GM21360 (cell line): ENCODE data around the gene NBEAL2.

Experiments
- ATAC-seq: cut with Tn5 transposase; IDR thresholded peaks from one replicate; pipeline ENCODE4 v1.9.1; 2021; ENCODE audit warnings: mild to moderate bottlenecking, moderate library complexity; ENCODE audit not compliant: unreplicated experiment

NBEAL2 gene

GRCh38 chr3:46978985-46979944 is at the start of gene NBEAL2:
TSS of gene NBEAL2 (plus strand) at chr3:46979666. CDS start at chr3:46979862, 196 bp downstream.
- ATAC-seq = peak; percentile 62

GRCh38 chr3:46930166-46930944 is 49.1 kb upstream of the NBEAL2 start:
- no peak for ATAC-seq

- no peak for ATAC-seq
These were observed 48.5 kb upstream of the NBEAL2 start for GRCh38 chr3:46930945-46931403.

- ATAC-seq = no peak
These were observed 47.7 kb upstream of the NBEAL2 start for GRCh38 chr3:46931631-46932331.

DNA sequence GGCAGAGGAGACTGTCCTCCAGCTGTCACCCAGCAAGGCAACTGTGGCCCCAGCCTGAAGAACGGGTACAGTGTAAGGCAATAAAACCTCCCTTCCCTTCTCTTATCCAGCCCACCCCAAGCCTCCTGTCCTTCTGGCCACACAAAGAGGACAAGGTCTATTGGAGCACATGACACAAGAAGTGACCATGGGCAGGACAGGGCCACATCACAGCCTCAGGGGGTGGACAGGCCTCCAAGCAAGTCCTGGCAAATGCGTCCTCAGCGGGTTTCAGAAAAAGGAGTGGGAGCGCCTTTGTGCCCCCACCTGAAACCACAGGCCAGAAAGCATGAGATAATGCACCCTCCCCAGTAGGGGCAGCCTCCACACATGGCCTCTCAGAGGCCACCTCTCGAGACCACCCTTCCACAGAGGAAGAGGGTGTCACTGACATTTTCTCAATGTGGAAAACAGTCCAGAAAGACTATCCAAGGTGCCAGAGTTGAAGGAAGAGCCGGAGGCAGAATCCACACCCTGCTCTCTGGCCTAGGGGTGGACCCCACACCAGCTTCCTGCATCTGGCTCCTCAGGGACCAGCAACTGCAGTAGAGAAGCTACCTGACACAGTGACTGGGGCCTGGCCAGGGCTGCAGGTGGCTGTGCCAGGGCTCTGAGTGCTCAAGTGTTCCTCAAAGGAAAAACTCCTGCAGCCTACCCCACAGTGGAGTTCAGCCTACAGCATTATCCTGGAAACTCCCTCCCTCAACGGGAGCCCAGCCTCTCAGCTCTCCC is 46.8 kb upstream of the NBEAL2 start:
- ATAC-seq = no peak

DNA sequence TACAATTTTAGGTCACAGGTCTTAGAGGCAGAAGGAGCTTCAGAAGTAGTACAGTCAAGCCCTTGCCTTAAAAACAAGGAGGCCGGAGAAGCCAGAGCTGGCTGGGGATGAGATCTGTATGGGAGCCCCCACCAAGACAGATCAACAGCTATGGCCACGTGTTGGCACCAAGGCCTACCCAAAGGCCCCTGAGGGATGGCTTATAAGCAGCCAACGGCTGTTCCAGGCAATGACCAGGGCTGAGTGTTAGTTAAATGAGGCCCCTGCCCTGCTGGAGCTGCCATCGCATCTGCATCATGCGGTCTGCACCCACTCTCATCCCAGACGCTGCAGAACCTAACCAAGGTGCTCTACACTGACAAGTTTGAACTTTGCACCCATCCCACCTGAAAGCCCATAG is 46.2 kb upstream of the NBEAL2 start:
- ATAC-seq = no peak

DNA sequence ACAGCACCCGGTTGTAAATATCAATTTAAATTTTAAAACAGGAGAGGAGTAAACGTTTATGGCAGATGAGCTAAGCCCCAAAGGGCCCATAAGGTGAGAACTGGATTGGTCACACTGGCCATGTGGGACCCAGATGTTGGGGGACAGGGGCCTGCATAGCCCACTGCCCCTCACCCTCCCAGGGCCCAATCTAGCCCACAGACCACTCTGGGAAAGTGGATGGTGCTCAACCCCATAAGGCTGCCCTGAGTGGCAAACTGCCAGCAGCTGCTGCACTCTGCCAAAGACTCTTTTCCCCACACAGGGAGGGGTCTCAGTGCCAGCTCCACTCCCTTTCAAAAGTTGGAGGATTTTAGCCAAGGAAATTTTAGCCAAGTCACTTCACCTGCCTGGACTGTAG is 45.4 kb upstream of the NBEAL2 start:
- ATAC-seq = no peak

GRCh38 chr3:46934498-46935167 is 44.8 kb upstream of the NBEAL2 start:
- no peak for ATAC-seq

GRCh38 chr3:46935168-46935858 is 44.2 kb upstream of the NBEAL2 start:
- ATAC-seq = no peak

GRCh38 chr3:46935989-46936558 is 43.4 kb upstream of the NBEAL2 start:
- ATAC-seq = no peak

- ATAC-seq = no peak
These were observed 42.7 kb upstream of the NBEAL2 start for GRCh38 chr3:46936733-46937250.

GRCh38 chr3:46938118-46938517 is 41.3 kb upstream of the NBEAL2 start:
- ATAC-seq = no peak

GRCh38 chr3:46939578-46940445 is 39.7 kb upstream of the NBEAL2 start:
- ATAC-seq = no peak

DNA sequence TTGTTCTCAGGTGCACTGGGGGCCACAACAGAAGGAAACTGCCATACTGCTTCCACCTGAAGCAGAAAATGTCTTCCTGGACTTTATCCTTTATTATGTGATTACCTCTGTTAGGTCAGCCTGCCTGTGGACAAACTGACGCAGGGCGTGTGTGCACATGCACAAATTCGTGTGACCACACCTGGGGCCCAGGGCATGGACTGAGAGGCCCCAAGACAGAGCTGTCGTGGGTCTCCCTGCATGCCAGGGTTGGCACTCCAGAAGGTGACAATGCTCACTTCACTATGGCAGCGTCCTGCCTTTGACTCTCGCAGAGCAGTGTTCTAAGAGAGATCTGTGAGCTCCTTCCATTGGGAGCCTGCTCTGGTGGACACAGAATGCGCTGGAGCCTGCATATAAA is 37.4 kb upstream of the NBEAL2 start:
- no peak for ATAC-seq

- ATAC-seq = no peak
These were observed 36.8 kb upstream of the NBEAL2 start for GRCh38 chr3:46942481-46943236.

- ATAC-seq = no peak
These were observed 36.0 kb upstream of the NBEAL2 start for GRCh38 chr3:46943237-46944187.
